Measurements from ENCODE around the gene CACNA1D. TPM values are rescaled to one million over a fixed set of nuclear protein-coding genes. Genes with fewer than 3 reads are reported as not detected.

The CACNA1D gene
- total and polyA plus RNA-seq, 8 donors, result 5.3 to 22.8 (median 11.6) TPM

GRCh38 chr3:53837331-53837730 is 342.9 kb downstream of the CACNA1D start:
- intact Hi-C loops (cut with DNase I), result no loop called here
- peaks cover 0 to 14% (median 0%) of the 10 kb centered on the region in 3 donors for H3K36me3 ChIP-seq
- 83 to 93% methylated on average over 10 of the region's 10 CpGs for WGBS, 2 donors
- TF ChIP-seq CTCF (IDR thresholded peaks at IDR 0.05), result no peak
- H3K9me3 ChIP-seq, result no peaks in the 10 kb centered on the region
- ATAC-seq (no peak), DNase-seq (no peak), FAIRE-seq (no peak)
- H3K4me3 ChIP-seq, result no peak overlapping the region
- peaks cover 14 to 30% (median 15%) of the 10 kb centered on the region in 3 donors for H3K4me1 ChIP-seq
- H3K27ac ChIP-seq, result no peak overlapping the region
- H3K27me3 ChIP-seq, result no peaks in the 10 kb centered on the region

- peak overlapping the region; percentile 8 to 99 (median 89) for H3K27ac ChIP-seq
- WGBS, 2 donors, result 21 to 22% methylated on average over 5 of the region's 5 CpGs
- FAIRE-seq, result no peak
Measured at GRCh38 chr3:53841296-53841695, 346.9 kb downstream of the CACNA1D start.

GRCh38 chr3:53842436-53843194 is 348.2 kb downstream of the CACNA1D start:
- intact Hi-C loops (cut with DNase I), result no loop called here
- Histone ChIP-seq H3K27me3 (no peaks in the 10 kb centered on the region), H3K36me3 (peaks cover 0 to 14% (median 0%) of the 10 kb centered on the region in 3 donors), H3K4me3 (no peak overlapping the region), H3K9me3 (no peaks in the 10 kb centered on the region), H3K27ac (peak overlapping the region; percentile 95 to 99 (median 96)), H3K4me1 (peaks cover 32 to 40% (median 36%) of the 10 kb centered on the region in 3 donors)
- FAIRE-seq (no peak), DNase-seq (peak; percentile 80 to 95 (median 90)), ATAC-seq (peak; percentile 58 to 75 (median 70))
- TF ChIP-seq CTCF (IDR thresholded peaks at IDR 0.05), result peak; percentile 35 to 57 (median 46)
- WGBS, 2 donors, result 12 to 14% methylated on average over 12 of the region's 12 CpGs

More at GRCh38 chr3:53841296-53841695, 346.9 kb downstream of the CACNA1D start:
- Histone ChIP-seq H3K27me3 (no peaks in the 10 kb centered on the region), H3K9me3 (no peaks in the 10 kb centered on the region), H3K36me3 (peaks cover 0 to 14% (median 0%) of the 10 kb centered on the region in 3 donors), H3K4me3 (no peak overlapping the region), H3K4me1 (peaks cover 32 to 40% (median 36%) of the 10 kb centered on the region in 3 donors)
- peak in 4 of 6 donors; percentile 42 to 65 (median 56) for DNase-seq
- ATAC-seq, result peak in 2 of 4 donors; percentile 9 to 28
- peak in 1 of 4 donors; percentile 8 for TF ChIP-seq CTCF (IDR thresholded peaks at IDR 0.05)
- intact Hi-C loops (cut with DNase I), result no loop called here

- DNase-seq (peak in 3 of 6 donors; percentile 37 to 41 (median 39)), FAIRE-seq (no peak), ATAC-seq (peak in 3 of 4 donors; percentile 0 to 1 (median 0))
- H3K27ac ChIP-seq, result peak overlapping the region; percentile 95 to 99 (median 96)
- peak overlapping the region in 2 of 4 donors; percentile 75 to 88 for H3K4me3 ChIP-seq
- peaks cover 0 to 14% (median 0%) of the 10 kb centered on the region in 3 donors for H3K36me3 ChIP-seq
- intact Hi-C loops (cut with DNase I), result no loop called here
- H3K27me3 ChIP-seq, result no peaks in the 10 kb centered on the region
- no peaks in the 10 kb centered on the region for H3K9me3 ChIP-seq
- no peak for TF ChIP-seq CTCF (IDR thresholded peaks at IDR 0.05)
- 23 to 27% methylated on average over 10 of the region's 10 CpGs for WGBS, 2 donors
- peaks cover 32 to 40% (median 36%) of the 10 kb centered on the region in 3 donors for H3K4me1 ChIP-seq
Measured at GRCh38 chr3:53843195-53844177, 349.1 kb downstream of the CACNA1D start.
